IMR-90 (cell line): ENCODE data around the gene ATP23.

Source experiments
- CHD1 ChIP-seq: IDR thresholded peaks from 2 replicates; pipeline ENCODE4 v1.6.1; 2012; ENCODE audit warnings: low read depth, low read length, improper control_type of control experiment
- CTCF ChIP-seq: conservative IDR thresholded peaks from 2 replicates; pipeline ENCODE4 v1.5.1; 2012; ENCODE audit warnings: mild to moderate bottlenecking, low read depth, low read length, improper control_type of control experiment
- ELK1 ChIP-seq: fragments of 150-350 bp; IDR thresholded peaks from 2 replicates; pipeline ENCODE4 v1.6.1; 2016; ENCODE audit warnings: low read depth, mild to moderate bottlenecking, low read length, moderate library complexity, borderline replicate concordance
- MAZ ChIP-seq: IDR thresholded peaks from 2 replicates; pipeline ENCODE4 v1.6.1; 2012; ENCODE audit warnings: low read depth, mild to moderate bottlenecking, low read length, improper control_type of control experiment, moderate library complexity, borderline replicate concordance
- MXI1 ChIP-seq: IDR thresholded peaks from 2 replicates; pipeline ENCODE4 v1.6.1; 2012; ENCODE audit warnings: low read depth, mild to moderate bottlenecking, low read length, moderate library complexity, borderline replicate concordance
- POLR2A ChIP-seq: IDR thresholded peaks from 2 replicates; pipeline ENCODE4 v1.6.1; 2012; ENCODE audit warnings: mild to moderate bottlenecking, low read depth, low read length
- RAD21 ChIP-seq: IDR thresholded peaks from 2 replicates; pipeline ENCODE4 v1.6.1; 2012; ENCODE audit warnings: low read length, improper control_type of control experiment
- RFX5 ChIP-seq: IDR thresholded peaks from 2 replicates; pipeline ENCODE4 v1.8.0; 2012; ENCODE audit warnings: low read depth, mild to moderate bottlenecking, low read length, moderate library complexity
- SMC3 ChIP-seq: fragments of 150-350 bp; IDR thresholded peaks from 2 replicates; pipeline ENCODE4 v1.6.1; 2016; ENCODE audit warnings: low read depth, mild to moderate bottlenecking, antibody characterized with exemption, low read length, moderate library complexity
- USF2 ChIP-seq: fragments of 150-350 bp; IDR thresholded peaks from 2 replicates; pipeline ENCODE4 v1.6.1; 2017; ENCODE audit warnings: mild to moderate bottlenecking, antibody characterized with exemption, low read length, low read depth

GRCh38 chr12:57984629-57985151, 43.3 kb downstream of the ATP23 start:
- TF ChIP-seq RAD21: no peak
- no peak for TF ChIP-seq POLR2A
- TF ChIP-seq RFX5: no peak
- TF ChIP-seq CTCF: no peak
- no peak for TF ChIP-seq SMC3
- no peak for TF ChIP-seq MAZ
- no peak for TF ChIP-seq ELK1
- TF ChIP-seq CHD1: no peak
- no peak for TF ChIP-seq USF2
- TF ChIP-seq MXI1: no peak
